Gastroesophageal sphincter (tissue), 3 donors: ENCODE measurements around the gene TMEM200B.

Experiments
- CTCF ChIP-seq, 4 experiments: fragments of 200-600 bp in 2 of 4; fragments of 450-650 bp in 2 of 4; sonication (generic) in 1 of 4; IDR thresholded peaks; one replicate each; pipeline ENCODE4 v1.5.1; 2017 to 2019; ENCODE audit warnings: antibody characterized with exemption in 4 of 4, mild to moderate bottlenecking in 2 of 4, moderate library complexity in 2 of 4
- POLR2A ChIP-seq, 2 donors: fragments of 450-650 bp; IDR thresholded peaks; one replicate each; pipeline ENCODE4 v1.6.1; 2017; ENCODE audit warnings: antibody characterized with exemption in 2 of 2, mild to moderate bottlenecking in 2 of 2, moderate library complexity in 1 of 2

GRCh38 chr1:29081201-29081600, 42.5 kb downstream of the TMEM200B start:
- TF ChIP-seq CTCF (IDR thresholded peaks at IDR 0.05) (no peak), POLR2A (IDR thresholded peaks at IDR 0.05) (no peak)
